GM15510 (cell line): ENCODE results near the gene TRAF2.

ENCODE experiments used
- POLR2A ChIP-seq: IDR thresholded peaks from 3 replicates; pipeline ENCODE4 v1.6.1; 2011; ENCODE audit warnings: borderline replicate concordance; ENCODE audit not compliant: insufficient read length; ENCODE audit errors: extremely low read depth

The TRAF2 gene

DNA sequence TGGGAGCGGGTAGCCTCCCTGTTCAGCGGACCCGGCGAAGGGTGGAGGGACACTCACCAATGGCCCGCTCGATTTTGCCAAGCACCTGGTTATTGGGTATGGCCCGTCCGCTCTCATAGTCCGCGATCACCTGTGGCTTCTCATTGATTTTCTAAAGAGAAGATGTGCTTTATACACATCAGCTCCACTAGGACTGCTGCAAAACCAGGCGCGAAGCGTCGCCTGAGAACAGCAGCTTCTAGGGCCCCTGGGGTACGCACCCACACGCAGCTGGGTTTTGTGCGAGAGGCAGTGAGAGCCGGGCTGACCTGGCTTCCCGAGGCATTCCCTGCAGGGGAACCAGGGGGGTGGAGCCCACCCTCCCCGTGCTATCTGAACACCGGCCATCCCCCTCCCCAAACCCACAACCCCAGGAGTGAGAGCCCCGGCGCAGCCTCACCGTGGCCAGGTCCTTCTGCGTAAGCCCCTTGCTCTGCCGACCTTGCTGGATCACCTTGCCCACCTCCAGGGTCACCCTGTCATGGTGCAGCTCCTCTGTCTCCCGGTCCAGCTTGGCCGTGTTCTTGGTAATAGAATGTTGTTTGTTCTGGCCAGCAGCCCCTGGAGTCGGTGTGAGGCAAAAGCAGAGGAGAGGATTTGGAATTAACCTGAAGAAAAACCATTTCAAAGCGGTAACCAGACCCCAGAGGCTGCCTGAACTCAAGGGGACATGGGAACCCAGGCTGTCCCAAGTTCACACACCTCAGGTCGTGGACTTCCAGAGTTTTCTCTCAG, 23.3 kb upstream of the TRAF2 start:
- TF ChIP-seq POLR2A: no peak

GRCh38 chr9:136863623-136864273, 22.6 kb upstream of the TRAF2 start:
- TF ChIP-seq POLR2A: no peak

DNA sequence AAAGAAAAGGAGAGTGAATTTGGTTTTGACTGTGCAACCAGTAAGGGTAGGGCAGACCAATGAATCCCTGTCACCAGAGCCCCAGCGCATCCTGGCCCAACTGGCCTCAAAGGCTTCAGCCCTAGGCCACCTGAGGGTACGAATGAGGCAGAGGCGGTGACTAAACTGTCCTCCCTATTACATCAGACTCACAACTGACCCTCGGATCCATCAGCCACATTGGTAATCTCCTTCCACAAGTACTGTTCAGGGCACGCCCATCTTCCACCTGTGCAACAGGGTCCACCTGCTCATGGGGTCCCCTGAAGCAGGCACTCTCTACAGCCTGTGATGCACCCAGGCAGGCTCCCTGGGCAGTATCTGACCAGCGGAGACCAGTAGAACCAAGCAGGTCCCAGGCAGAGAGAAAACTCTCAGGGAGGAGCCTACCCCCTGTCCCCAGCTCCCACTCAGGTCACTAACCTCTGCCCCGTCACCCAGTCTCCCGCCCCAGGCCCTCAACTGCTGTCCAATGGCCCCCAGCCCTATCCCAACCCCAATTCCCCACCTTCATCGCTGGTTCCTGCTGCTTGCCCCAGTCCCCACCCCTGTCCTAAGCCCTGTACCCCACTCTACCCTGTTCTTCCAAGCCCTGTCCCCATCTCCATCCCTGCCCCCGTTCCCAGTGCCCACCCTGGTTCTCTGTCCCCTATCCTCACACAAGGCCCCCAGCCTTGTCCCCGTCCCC, 21.1 kb upstream of the TRAF2 start:
- no peak for TF ChIP-seq POLR2A

GRCh38 chr9:136865768-136866103, 20.6 kb upstream of the TRAF2 start:
- no peak for TF ChIP-seq POLR2A

- no peak for TF ChIP-seq POLR2A
Measured at GRCh38 chr9:136867480-136867879, 18.8 kb upstream of the TRAF2 start.

DNA sequence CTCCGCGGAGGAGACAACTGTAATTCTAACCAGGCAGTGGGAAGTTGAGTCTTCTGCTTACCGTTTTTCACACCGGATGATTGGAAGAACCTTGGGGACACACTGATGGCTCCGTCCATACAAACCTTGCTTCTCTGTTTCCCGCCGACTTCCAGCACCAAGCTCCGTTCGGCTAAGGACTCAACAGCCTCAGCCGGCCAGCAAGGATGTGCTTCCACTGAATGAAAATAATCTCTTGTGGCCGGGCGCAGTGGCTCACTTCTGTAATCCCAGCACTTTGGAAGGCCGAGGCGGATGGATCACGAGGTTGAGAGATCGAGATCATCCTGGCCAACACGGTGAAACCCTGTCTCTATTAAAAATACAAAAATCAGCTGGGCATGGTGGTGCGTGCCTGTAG, 18.4 kb upstream of the TRAF2 start:
- no peak for TF ChIP-seq POLR2A

- peak; percentile 16 for TF ChIP-seq POLR2A
Measured at GRCh38 chr9:136868644-136869043, 17.7 kb upstream of the TRAF2 start.

GRCh38 chr9:136875155-136875554, 11.2 kb upstream of the TRAF2 start:
- no peak for TF ChIP-seq POLR2A

GRCh38 chr9:136876476-136876875, 9.8 kb upstream of the TRAF2 start:
- no peak for TF ChIP-seq POLR2A

DNA sequence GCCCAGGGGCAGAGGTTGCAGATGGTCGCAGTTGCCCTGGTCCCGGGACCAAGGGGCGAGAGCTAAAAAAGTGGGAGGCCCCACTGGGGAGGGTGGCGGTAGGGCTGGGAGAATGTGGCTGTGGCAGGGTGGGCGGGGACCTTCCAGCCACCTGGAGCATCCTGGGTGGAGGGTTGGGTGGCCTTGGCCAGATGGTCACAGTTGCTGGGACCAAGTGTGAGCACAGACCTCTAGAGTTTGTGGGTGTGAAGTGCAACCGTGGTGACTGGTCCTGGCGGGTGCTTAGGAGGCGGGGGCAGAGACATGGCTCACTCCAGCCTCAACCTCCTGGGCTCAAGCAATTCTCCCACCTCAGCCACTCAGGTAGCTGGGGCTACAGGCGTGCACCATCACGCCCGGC, 5.7 kb upstream of the TRAF2 start:
- no peak for TF ChIP-seq POLR2A

GRCh38 chr9:136881691-136882108, 4.6 kb upstream of the TRAF2 start:
- TF ChIP-seq POLR2A: no peak

- peak; percentile 45 for TF ChIP-seq POLR2A
Measured at GRCh38 chr9:136882109-136882946, 4.0 kb upstream of the TRAF2 start.

- peak; percentile 7 for TF ChIP-seq POLR2A
Measured at GRCh38 chr9:136886610-136887597, 588 bp downstream of the TRAF2 start.

- no peak for TF ChIP-seq POLR2A
Measured at GRCh38 chr9:136888454-136888853, 2.1 kb downstream of the TRAF2 start.

GRCh38 chr9:136889858-136890257, 3.5 kb downstream of the TRAF2 start:
- no peak for TF ChIP-seq POLR2A

DNA sequence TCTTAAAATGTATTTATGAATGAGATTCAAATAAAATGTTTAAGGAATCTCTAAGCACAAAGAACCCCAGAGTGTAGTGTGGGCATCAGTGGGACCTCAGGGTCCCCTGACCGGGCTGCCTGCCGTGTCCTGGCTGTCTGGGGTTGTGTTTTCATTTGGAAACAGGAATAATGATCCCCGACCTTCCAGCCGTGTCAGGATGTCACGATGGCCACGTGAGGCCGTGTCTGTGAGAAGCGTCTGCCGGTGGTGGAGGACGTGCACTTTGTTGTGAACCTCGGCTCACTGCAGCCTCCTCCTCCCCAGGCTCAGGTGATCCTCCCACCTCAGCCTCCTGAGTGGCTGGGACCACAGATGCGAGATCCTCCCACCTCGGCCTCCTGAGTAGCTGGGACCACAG, 4.3 kb downstream of the TRAF2 start:
- TF ChIP-seq POLR2A: no peak
